Measurements from ENCODE around the gene ZNF786.

DNA sequence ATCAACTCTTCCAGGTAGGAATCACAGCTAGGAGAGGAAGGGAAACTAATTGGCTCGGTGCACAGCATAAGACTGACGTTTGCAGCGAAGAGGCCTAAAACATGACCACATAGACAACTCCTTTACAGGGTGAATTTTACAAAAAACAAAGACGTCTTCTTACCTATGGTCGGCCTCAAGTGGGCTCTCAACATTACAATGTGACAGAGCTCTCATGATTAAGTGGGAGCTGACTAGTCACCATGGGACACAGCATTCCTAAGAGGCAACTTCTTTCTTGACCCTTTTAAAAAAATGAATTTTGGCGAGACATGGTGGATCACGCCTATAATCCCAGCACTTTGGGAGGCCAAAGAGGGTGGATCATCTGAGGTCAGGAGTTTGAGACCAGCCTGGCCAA lies 66.9 kb downstream of the ZNF786 start:
- TF ChIP-seq, protein P1, sequence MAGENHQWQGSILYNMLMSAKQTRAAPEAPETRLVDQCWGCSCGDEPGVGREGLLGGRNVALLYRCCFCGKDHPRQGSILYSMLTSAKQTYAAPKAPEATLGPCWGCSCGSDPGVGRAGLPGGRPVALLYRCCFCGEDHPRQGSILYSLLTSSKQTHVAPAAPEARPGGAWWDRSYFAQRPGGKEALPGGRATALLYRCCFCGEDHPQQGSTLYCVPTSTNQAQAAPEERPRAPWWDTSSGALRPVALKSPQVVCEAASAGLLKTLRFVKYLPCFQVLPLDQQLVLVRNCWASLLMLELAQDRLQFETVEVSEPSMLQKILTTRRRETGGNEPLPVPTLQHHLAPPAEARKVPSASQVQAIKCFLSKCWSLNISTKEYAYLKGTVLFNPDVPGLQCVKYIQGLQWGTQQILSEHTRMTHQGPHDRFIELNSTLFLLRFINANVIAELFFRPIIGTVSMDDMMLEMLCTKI (IDR thresholded peaks at IDR 0.05; ENCODE audit: partially characterized antibody): no peak
- TF ChIP-seq PHF8 (IDR thresholded peaks at IDR 0.05; ENCODE audit: borderline replicate concordance, low read length): no peak
- TF ChIP-seq, protein P2, sequence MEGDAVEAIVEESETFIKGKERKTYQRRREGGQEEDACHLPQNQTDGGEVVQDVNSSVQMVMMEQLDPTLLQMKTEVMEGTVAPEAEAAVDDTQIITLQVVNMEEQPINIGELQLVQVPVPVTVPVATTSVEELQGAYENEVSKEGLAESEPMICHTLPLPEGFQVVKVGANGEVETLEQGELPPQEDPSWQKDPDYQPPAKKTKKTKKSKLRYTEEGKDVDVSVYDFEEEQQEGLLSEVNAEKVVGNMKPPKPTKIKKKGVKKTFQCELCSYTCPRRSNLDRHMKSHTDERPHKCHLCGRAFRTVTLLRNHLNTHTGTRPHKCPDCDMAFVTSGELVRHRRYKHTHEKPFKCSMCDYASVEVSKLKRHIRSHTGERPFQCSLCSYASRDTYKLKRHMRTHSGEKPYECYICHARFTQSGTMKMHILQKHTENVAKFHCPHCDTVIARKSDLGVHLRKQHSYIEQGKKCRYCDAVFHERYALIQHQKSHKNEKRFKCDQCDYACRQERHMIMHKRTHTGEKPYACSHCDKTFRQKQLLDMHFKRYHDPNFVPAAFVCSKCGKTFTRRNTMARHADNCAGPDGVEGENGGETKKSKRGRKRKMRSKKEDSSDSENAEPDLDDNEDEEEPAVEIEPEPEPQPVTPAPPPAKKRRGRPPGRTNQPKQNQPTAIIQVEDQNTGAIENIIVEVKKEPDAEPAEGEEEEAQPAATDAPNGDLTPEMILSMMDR (IDR thresholded peaks at IDR 0.05 in 2 of 3, conservative IDR thresholded peaks at IDR 0.05 in 1 of 3; ENCODE audit: insufficient read depth in 2 of 3, low read depth in 1 of 3, low read length in 3 of 3): no peak
- TF ChIP-seq EZH2 (IDR thresholded peaks at IDR 0.05; ENCODE audit: borderline replicate concordance, low read depth, low read length): no peak
- TF ChIP-seq SIN3A (IDR thresholded peaks at IDR 0.05; ENCODE audit: borderline replicate concordance in 2 of 2, control insufficient read depth in 1 of 2, low read depth in 2 of 2, low read length in 2 of 2): no peak
- no peak for TF ChIP-seq HNRNPH1 (optimal IDR thresholded peaks at IDR 0.05; ENCODE audit: low read depth, low read length)
- TF ChIP-seq ZNF384 (IDR thresholded peaks at IDR 0.05; ENCODE audit: low read depth, low read length): no peak
- TF ChIP-seq HDAC3 (IDR thresholded peaks at IDR 0.05; ENCODE audit: borderline replicate concordance, partially characterized antibody): no peak
